Endothelial cell of umbilical vein (primary cell): ENCODE data around the gene PYGO2. TPM values are rescaled to one million over a fixed set of nuclear protein-coding genes. Genes with fewer than 3 reads are reported as not detected.

ENCODE experiments used
- BruUV-seq: library from RNA; stranded (reverse); fragments of 400-500 nt; replicated peaks from 2 replicates; lab custom pipeline; 2021; lab: Mats Ljungman, UMichigan
- CTCF ChIA-PET: fragments of 300-600, 350-600 bp; sonication (Branson Sonifier 250); formaldehyde crosslinking; loops from one replicate; lab custom pipeline; 2021; ENCODE audit warnings: antibody characterized with exemption, inconsistent platforms; lab: Charles Lee
- POLR2A ChIA-PET: fragments of 300-600, 350-600 bp; sonication (Branson Sonifier 250); formaldehyde crosslinking; loops from one replicate; lab custom pipeline; 2021; ENCODE audit warnings: antibody characterized with exemption, inconsistent platforms; lab: Charles Lee
- DNase-seq: peaks from one replicate; pipeline ENCODE4 v3.0.0-alpha.2; 2011; ENCODE audit warnings: low read depth, low spot score
- FAIRE-seq: peaks from 2 replicates; lab custom pipeline; 2011; peaks lifted over from hg19 to GRCh38; lab: Jason Lieb, UNC
- H2AFZ ChIP-seq: 2 replicates; pipeline ENCODE4 v1.6.0; 2012; ENCODE audit warnings: low read depth, low read length, control low read depth, inconsistent platforms
- H3K27ac ChIP-seq: 2 replicates; pipeline ENCODE4 v1.5.1; 2011; ENCODE audit warnings: low read depth, mild to moderate bottlenecking, control low read depth, low read length, moderate library complexity; ENCODE audit not compliant: insufficient read depth
- H3K27me3 ChIP-seq, 2 experiments: 2 replicates each; pipeline versions ENCODE4 v1.6.0 to v1.6.1; 2011; ENCODE audit warnings: low read length in 2 of 2, mixed read lengths in 1 of 2; ENCODE audit not compliant: control insufficient read depth in 2 of 2, insufficient read depth in 2 of 2
- H3K36me3 ChIP-seq, 2 experiments: 2 replicates in 1 of 2; 3 replicates in 1 of 2; pipeline ENCODE4 v1.5.1; 2011; ENCODE audit warnings: low read length in 2 of 2, mild to moderate bottlenecking in 1 of 2, moderate library complexity in 1 of 2; ENCODE audit not compliant: control insufficient read depth in 2 of 2, insufficient read depth in 2 of 2; ENCODE audit errors: extremely low read depth in 1 of 2
- H3K4me1 ChIP-seq: 3 replicates; pipeline ENCODE4 v1.5.1; 2011; ENCODE audit warnings: mild to moderate bottlenecking, low read length; ENCODE audit not compliant: control insufficient read depth, insufficient read depth; ENCODE audit errors: extremely low read depth
- H3K4me2 ChIP-seq: 2 replicates; pipeline ENCODE4 v1.6.1; 2011; ENCODE audit warnings: low read length, control low read depth, mixed read lengths; ENCODE audit not compliant: insufficient read depth
- H3K4me3 ChIP-seq, 3 experiments: fragments of 200-600 bp in 1 of 3; sonication (generic), shearing (Covaris generic) in 1 of 3; replicated peaks in 1 of 3; 2 replicates each; pipeline ENCODE4 v1.5.1; 2011 to 2016; ENCODE audit warnings: control low read depth in 3 of 3, low read length in 3 of 3, mild to moderate bottlenecking in 2 of 3, inconsistent platforms in 1 of 3, low read depth in 1 of 3, moderate library complexity in 1 of 3; ENCODE audit not compliant: insufficient read depth in 1 of 3
- H3K79me2 ChIP-seq: 2 replicates; pipeline ENCODE4 v1.6.0; 2012; ENCODE audit warnings: low read length, inconsistent platforms; ENCODE audit not compliant: control insufficient read depth, insufficient read depth
- H3K9ac ChIP-seq: replicated peaks from 2 replicates; pipeline ENCODE3; 2011; ENCODE audit warnings: low read length, control low read depth; ENCODE audit not compliant: insufficient read depth; ENCODE audit errors: extremely low read depth
- H3K9me1 ChIP-seq: replicated peaks from 3 replicates; pipeline ENCODE4 v1.6.0; 2011; ENCODE audit warnings: mild to moderate bottlenecking, low read length; ENCODE audit not compliant: control insufficient read depth, insufficient read depth; ENCODE audit errors: extremely low read depth
- H3K9me3 ChIP-seq: replicated peaks from 2 replicates; pipeline ENCODE4 v1.5.1; 2012; ENCODE audit warnings: low read length, inconsistent platforms; ENCODE audit not compliant: control insufficient read depth, insufficient read depth
- H4K20me1 ChIP-seq: replicated peaks from 2 replicates; pipeline ENCODE3; 2011; ENCODE audit warnings: mild to moderate bottlenecking, low read length; ENCODE audit not compliant: control insufficient read depth, insufficient read depth; ENCODE audit errors: extremely low read depth
- CTCF ChIP-seq, 2 donors: IDR thresholded peaks; 1 replicate in 1 of 2; 2 replicates in 1 of 2; pipeline ENCODE4 v1.5.1; 2011; ENCODE audit warnings: low read length in 2 of 2, mild to moderate bottlenecking in 2 of 2, moderate library complexity in 2 of 2, control low read depth in 1 of 2, inconsistent platforms in 1 of 2, low read depth in 1 of 2; ENCODE audit not compliant: insufficient read depth in 1 of 2; ENCODE audit errors: extremely low read depth in 1 of 2
- EZH2 ChIP-seq: IDR thresholded peaks from 2 replicates; pipeline ENCODE4 v1.6.1; 2012; ENCODE audit warnings: borderline replicate concordance, low read depth, mild to moderate bottlenecking, moderate library complexity, low read length, inconsistent platforms; ENCODE audit not compliant: severe bottlenecking
- FOS ChIP-seq: IDR thresholded peaks from 2 replicates; pipeline ENCODE4 v1.6.1; 2011; ENCODE audit warnings: mild to moderate bottlenecking, low read length, moderate library complexity, borderline replicate concordance; ENCODE audit not compliant: insufficient read depth
- GATA2 ChIP-seq: IDR thresholded peaks from 2 replicates; pipeline ENCODE4 v1.7.0; 2011; ENCODE audit warnings: low read depth, mild to moderate bottlenecking, moderate library complexity, mixed read lengths, low read length; ENCODE audit not compliant: insufficient read length, insufficient read depth
- JUN ChIP-seq: IDR thresholded peaks from 2 replicates; pipeline ENCODE4 v1.6.1; 2011; ENCODE audit warnings: borderline replicate concordance, low read depth; ENCODE audit not compliant: insufficient read length, insufficient read depth
- MAX ChIP-seq: IDR thresholded peaks from 2 replicates; pipeline ENCODE4 v1.6.1; 2011; ENCODE audit not compliant: insufficient read depth, insufficient read length
- MYC ChIP-seq: IDR thresholded peaks from one replicate; pipeline ENCODE4 v1.6.1; 2011; ENCODE audit warnings: mild to moderate bottlenecking, low read depth, low read length
- POLR2A ChIP-seq: IDR thresholded peaks from 2 replicates; pipeline ENCODE4 v1.6.1; 2012; ENCODE audit warnings: low read depth, mild to moderate bottlenecking, control low read depth, low read length
- POLR2AphosphoS5 ChIP-seq: IDR thresholded peaks from 2 replicates; pipeline ENCODE4 v1.6.1; 2012; ENCODE audit warnings: low read depth, mild to moderate bottlenecking, control low read depth, low read length, moderate library complexity; ENCODE audit not compliant: insufficient read depth
- dilution Hi-C: fragments of 300-500 bp; cut with MboI; formaldehyde crosslinking; loops from one replicate; pipeline ENCODE4 v1.15.0; 2019; ENCODE audit warnings: low sequenced_read_pairs; ENCODE audit not compliant: extremely low pct_ligation_motif_present
- intact Hi-C: fragments of 100-400 bp; cut with micrococcal nuclease; formaldehyde crosslinking; loops from one replicate; pipeline ENCODE4 v1.10.0; 2022
- polyA plus RNA-seq, 4 experiments: library from polyadenylated mRNA; depleted of rRNA in 3 of 4; stranded (reverse) in 3 of 4; unstranded in 1 of 4; fragments of >200 nt; gene quantifications; 2 replicates each; pipeline versions ENCODE4 v1.2.1 to v1.2.3, GENCODE V29; 2011 to 2012; ENCODE audit warnings: missing spikeins in 1 of 4
- total RNA-seq: library from RNA; stranded (reverse); gene quantifications from 2 replicates; pipeline ENCODE4 v1.2.3, GENCODE V29; 2021

PYGO2 gene
- total and polyA plus RNA-seq, 2 donors (not counting 3 experiments of a cell fraction or from before 2014, with no cell fraction given) = 19.3 to 21.5 TPM

- H3K36me3 ChIP-seq = peaks cover 19 to 44% of the 10 kb centered on the region in 2 experiments
- TF ChIP-seq FOS (no peak), GATA2 (no peak), JUN (no peak), CTCF (IDR thresholded peaks at IDR 0.05; ENCODE audit: extremely low read depth in 1 of 2, insufficient read depth in 1 of 2, low read depth in 1 of 2, low read length in 2 of 2) (no peak), MAX (no peak), POLR2A (peak; percentile 49), MYC (no peak), POLR2AphosphoS5 (peak; percentile 2), EZH2 (no peak)
- H3K9me1 ChIP-seq = no peaks in the 10 kb centered on the region
- DNase-seq (peak; percentile 52), FAIRE-seq (peak; percentile 21)
- no peaks in the 10 kb centered on the region for H3K27me3 ChIP-seq
- TSS peak; percentile 66 for BruUV-seq
- intact Hi-C loops (loop anchor here (1.0 kb wide), 1 partner anchor 21 kb away; the partner anchor contains the start of gene FLAD1), dilution Hi-C loops (no loop called here)
- H3K79me2 ChIP-seq = peaks cover 34% of the 10 kb centered on the region
- no peaks in the 10 kb centered on the region for H3K9me3 ChIP-seq
- peak overlapping the region; percentile 76 for H2AFZ ChIP-seq
- peak overlapping the region; percentile 83 for H3K9ac ChIP-seq
- H3K4me2 ChIP-seq = peak overlapping the region; percentile 86
- ChIA-PET CTCF (interaction anchor here (0.8 to 4.0 kb wide), 12 partner anchors 8 to 100 kb away, joined by 3 to 48 read pairs (median 4); partner anchors contain the start of genes FLAD1, LENEP and SHC1), POLR2A (interaction anchor here (1.2 to 2.6 kb wide), 3 partner anchors 8 to 37 kb away, joined by 3 to 24 read pairs (median 10); partner anchors contain the start of gene SHC1)
- H3K4me3 ChIP-seq = peak overlapping the region; percentile 71 to 78 (median 74)
- no peaks in the 10 kb centered on the region for H4K20me1 ChIP-seq
- peaks cover 34% of the 10 kb centered on the region for H3K4me1 ChIP-seq
- H3K27ac ChIP-seq = peak overlapping the region; percentile 82
Measured at GRCh38 chr1:154962156-154962749, 671 bp upstream of the PYGO2 start.
